PC-3 (cell line): Measurements from ENCODE around the gene CTNNA2.

ENCODE experiments used
- EZH2 ChIP-seq: fragments of 300-600 bp; sonication (generic); IDR thresholded peaks from one replicate; pipeline ENCODE4 v1.6.1; 2017; ENCODE audit warnings: antibody characterized with exemption, mild to moderate bottlenecking, low read length; ENCODE audit not compliant: unreplicated experiment
- TF ChIP-seq, protein P1 (sequence below): fragments of 300-600 bp; sonication (generic); conservative IDR thresholded peaks from 2 replicates; pipeline ENCODE4 v1.5.1; 2017; ENCODE audit warnings: antibody characterized with exemption, low read depth, mild to moderate bottlenecking, low read length

DNA sequence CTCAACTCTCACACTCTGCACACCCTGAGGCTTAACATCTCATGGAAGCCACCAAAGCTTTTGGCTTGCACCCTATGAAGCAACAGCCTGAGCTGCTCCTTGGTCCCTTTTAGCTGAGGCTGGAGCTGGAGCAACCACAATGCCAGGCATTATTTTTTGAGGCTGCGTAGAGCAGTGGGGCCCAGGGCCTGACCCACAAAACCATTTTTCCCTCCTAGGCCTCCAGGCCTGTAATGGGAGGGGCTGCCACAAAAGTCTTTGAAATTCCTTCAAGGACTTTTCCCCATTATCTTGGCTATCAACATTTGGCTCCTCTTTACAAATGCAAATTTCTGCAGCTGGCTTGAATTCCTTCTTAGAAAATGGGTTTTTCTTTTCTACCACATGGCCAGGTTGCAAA is 39.8 kb downstream of the CTNNA2 start:
- TF ChIP-seq, protein P1, sequence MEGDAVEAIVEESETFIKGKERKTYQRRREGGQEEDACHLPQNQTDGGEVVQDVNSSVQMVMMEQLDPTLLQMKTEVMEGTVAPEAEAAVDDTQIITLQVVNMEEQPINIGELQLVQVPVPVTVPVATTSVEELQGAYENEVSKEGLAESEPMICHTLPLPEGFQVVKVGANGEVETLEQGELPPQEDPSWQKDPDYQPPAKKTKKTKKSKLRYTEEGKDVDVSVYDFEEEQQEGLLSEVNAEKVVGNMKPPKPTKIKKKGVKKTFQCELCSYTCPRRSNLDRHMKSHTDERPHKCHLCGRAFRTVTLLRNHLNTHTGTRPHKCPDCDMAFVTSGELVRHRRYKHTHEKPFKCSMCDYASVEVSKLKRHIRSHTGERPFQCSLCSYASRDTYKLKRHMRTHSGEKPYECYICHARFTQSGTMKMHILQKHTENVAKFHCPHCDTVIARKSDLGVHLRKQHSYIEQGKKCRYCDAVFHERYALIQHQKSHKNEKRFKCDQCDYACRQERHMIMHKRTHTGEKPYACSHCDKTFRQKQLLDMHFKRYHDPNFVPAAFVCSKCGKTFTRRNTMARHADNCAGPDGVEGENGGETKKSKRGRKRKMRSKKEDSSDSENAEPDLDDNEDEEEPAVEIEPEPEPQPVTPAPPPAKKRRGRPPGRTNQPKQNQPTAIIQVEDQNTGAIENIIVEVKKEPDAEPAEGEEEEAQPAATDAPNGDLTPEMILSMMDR, result no peak
- no peak for TF ChIP-seq EZH2
